HG02973 (cell line): ENCODE data around the gene SENP1.

Source experiments
- ATAC-seq: cut with Tn5 transposase; IDR thresholded peaks from one replicate; pipeline ENCODE4 v1.9.1; 2021; ENCODE audit warnings: moderate library complexity; ENCODE audit not compliant: unreplicated experiment

The SENP1 gene

DNA sequence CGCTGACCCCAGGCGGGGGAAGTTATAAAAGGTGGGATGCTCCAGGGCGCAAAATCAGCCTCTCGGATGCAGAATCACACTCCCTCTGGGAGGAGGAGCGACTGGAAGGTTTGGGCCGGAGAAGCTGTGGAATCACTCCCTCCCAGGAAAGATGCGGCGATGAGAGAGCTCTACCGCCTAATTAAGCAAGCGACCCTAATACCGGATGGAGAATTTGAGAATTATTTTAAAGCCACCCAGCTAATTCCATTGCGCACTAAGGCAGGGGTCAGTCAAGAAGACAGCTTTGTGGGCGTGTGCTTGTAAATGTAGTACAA, 103.5 kb downstream of the SENP1 start:
- no peak for ATAC-seq

DNA sequence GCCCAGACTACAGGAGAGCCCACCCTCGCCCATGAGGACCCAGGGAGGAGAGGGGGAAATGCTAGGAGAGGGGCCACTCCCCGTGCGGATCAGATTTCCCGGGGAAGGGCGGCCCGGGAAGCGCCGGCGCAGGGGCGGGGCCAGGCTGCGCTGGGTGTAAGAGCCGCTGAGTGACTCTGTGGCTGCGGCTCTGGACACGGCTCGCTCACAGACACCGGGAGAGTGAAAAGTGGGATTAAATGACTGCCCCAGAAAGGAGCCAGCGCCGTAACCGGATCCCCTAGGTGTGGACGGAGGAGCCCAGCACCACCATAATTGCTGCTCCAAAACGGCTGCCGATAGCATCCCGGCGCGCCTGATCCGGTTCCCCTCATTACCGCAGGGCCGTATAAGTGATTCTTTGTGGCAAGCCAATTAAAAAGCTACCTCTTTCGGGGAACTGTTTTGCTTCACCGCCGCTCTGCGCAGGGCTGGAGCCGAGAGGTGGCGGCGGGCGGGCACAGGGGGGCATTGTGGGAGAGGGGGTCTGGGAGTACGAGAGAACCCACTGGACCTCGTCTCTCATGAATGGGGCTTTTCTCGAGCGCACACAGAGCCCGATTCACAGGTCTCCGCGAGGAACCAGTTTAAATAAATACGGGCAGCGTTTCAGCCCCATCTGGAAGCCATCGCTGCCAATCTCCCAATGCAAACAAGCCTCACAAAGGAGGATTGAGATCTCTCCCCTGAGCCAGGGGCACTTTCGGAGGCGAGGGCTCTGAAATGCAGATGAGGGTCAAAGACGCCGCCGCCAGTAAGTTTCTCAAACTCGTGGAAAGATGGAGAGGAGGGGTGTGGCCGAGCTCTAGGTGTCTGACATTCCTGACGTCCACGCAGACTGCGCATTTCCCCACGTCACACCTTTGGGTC, 104.1 kb downstream of the SENP1 start:
- ATAC-seq = no peak

DNA sequence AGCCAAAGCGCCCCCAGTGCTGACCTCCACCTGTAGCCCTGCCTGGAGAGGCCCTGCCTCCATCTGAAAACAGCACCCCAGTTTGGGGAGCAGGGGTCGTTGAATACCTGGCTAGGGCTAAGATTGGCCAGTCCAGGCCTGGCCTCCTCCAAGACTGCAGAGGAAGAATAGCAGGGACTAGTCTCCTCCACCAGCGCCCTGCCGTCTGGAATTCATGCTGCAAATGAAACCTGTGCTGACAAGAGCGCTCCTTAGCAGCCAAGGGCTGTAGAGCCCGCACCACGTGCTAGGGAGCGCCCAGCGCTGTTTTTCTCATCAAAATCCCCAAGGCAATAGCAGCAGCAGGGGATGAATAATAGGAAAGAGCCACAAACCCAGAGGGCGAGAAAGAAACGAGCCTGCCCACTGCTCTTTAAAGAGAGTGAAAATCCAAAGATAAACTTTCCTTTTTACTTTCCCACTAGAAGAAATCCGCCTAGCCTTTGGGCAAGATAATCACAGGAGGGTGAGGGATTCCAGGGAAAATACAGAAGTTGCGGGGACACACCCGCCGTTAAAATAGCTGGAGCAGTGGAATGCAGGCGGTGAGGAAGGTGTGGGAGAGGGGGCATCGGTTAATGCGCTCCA, 104.9 kb downstream of the SENP1 start:
- no peak for ATAC-seq

DNA sequence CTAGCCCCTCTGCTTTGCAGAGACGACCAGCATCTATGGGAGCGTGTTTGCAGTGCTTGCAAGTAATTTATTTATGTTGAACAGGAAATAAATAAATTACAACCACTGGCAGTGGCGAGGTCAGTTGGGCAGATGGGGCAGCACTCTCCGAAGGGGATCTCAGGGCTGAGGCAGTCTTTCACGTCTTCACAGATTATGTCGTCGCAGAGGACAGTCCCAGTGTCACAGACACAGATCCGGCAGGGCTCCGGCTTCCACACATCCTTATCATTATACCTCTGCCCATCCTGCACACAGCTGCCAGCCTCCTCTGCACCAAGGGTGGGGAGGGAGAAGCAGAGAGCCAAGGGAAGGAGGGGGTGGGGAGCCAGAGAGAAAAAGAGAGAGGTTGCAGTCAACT, 106.1 kb downstream of the SENP1 start:
- ATAC-seq = no peak

DNA sequence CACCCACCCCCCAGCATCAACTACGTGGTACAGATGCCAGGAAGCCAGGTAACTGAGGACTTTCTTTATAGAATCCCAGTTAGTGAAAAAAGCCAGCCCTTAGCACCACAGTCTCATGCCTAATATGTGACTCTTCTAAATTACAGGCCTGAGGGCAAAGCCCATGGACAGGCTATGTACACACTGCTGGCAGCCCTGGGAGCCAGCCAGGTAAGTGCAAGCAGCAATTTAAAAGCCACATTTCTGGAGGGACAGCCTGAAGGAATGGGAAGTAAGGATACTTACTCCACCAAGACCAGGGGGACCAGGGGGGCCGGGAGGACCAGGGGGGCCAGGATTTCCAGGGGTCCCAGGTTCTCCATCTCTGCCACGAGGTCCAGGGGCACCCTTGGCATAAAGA, 108.6 kb downstream of the SENP1 start:
- ATAC-seq = no peak

DNA sequence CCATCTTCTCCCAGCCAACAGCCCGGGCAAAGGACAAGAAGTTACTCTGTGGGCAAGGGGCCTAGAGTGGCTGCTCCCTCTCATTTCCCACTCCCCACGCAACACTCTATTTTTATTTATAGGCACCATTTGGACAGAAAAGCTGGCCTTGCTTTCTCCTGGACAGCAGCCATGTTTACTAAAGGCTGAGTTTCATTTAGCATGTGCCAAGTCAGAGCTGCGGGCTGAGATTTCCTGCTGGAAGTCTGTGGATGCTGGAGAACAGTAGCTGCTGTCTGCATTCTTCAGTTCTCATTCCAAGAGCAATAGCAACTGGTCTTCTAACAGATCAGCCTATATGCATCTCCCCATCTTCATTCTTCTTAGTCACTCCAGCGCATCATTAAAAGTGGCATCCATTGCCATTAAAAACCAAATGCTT, 109.9 kb downstream of the SENP1 start:
- no peak for ATAC-seq

DNA sequence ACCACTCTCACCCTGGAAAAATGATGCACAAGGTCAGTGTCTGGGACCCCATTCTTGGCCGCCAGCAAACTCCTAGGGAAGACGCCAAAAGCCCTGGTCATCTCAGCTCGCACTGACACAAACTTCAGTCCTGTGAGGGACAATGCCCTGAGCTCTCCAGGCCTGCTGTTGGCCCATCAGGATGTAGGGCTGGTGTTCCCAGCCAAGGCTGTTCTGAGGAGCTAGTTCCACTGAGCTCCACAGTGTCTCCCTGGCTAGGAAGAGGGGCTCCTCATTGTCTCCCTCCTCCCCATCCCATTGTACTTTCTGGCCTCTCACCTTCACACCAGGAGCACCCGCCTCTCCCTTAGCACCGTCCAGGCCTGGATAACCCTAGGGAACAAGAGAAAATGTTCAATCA, 112.4 kb downstream of the SENP1 start:
- no peak for ATAC-seq
